ENCODE results near the gene PQBP1.

GRCh38 chrX:48864210-48864609 is 33.5 kb upstream of the PQBP1 start:
- TF ChIP-seq CTCF (IDR thresholded peaks at IDR 0.05; ENCODE audit: low read depth, low read length), result no peak
- no peak for TF ChIP-seq POLR2A (IDR thresholded peaks at IDR 0.05; ENCODE audit: extremely low read depth, insufficient read length)
